ENCODE measurements around the gene CORO6. TPM values are rescaled to one million over a fixed set of nuclear protein-coding genes. Genes with fewer than 3 reads are reported as not detected.

The CORO6 gene
- total and polyA plus RNA-seq, 2 donors (not counting 1 experiment from before 2014, with no cell fraction given) = 1.4 to 4.0 TPM

- ATAC-seq (ENCODE audit: low read depth) = peak; percentile 50
- H3K4me2 ChIP-seq (replicated peaks; ENCODE audit: low read depth, low read length, poor library complexity, severe bottlenecking) = peak overlapping the region; percentile 99
- H3K79me2 ChIP-seq (ENCODE audit: control insufficient read depth, insufficient read depth, low read length) = peaks cover 30% of the 10 kb centered on the region
- Mint-ChIP-seq H3K4me3 (peak overlapping the region; percentile 91), H3K9me3 (ENCODE audit: insufficient read depth) (no peaks in the 10 kb centered on the region), H3K4me1 (peaks cover 50% of the 10 kb centered on the region), H3K27ac (peak overlapping the region; percentile 73), H3K27me3 (no peaks in the 10 kb centered on the region)
- H2AFZ ChIP-seq (ENCODE audit: insufficient read depth, low read depth, low read length, poor library complexity, severe bottlenecking) = peak overlapping the region; percentile 99
- no peak overlapping the region for H3K27ac ChIP-seq (ENCODE audit: low read length in 2 of 2)
- no peaks in the 10 kb centered on the region for H3K36me3 ChIP-seq (replicated peaks in 1 of 2; ENCODE audit: control extremely low read depth in 1 of 2, control insufficient read depth in 1 of 2, extremely low read depth in 1 of 2, insufficient read depth in 2 of 2, low read length in 1 of 2)
- POLR2A ChIA-PET = interaction anchor here (0.6 to 3.0 kb wide), 7 partner anchors 7 to 470 kb away, joined by 3 to 18 read pairs (median 5); partner anchors contain the start of gene TP53I13
- H3K4me3 ChIP-seq (ENCODE audit: control extremely low read depth in 1 of 5, extremely low read depth in 1 of 5, insufficient read depth in 1 of 5, low read depth in 2 of 5, low read length in 4 of 5) = peak overlapping the region in 4 of 5 experiments; percentile 31 to 75 (median 53)
- peak overlapping the region; percentile 85 for H3K9ac ChIP-seq (ENCODE audit: low read length)
- H4K20me1 ChIP-seq (ENCODE audit: control insufficient read depth, insufficient read depth, low read length, poor library complexity, severe bottlenecking) = peaks cover 14% of the 10 kb centered on the region
- TF ChIP-seq EZH2 (IDR thresholded peaks at IDR 0.05; ENCODE audit: borderline replicate concordance, insufficient read depth, low read depth, low read length, poor library complexity, severe bottlenecking) = no peak
- TF ChIP-seq CTCF (IDR thresholded peaks at IDR 0.05) = peak; percentile 97
- H3K27me3 ChIP-seq (replicated peaks in 1 of 4; ENCODE audit: control extremely low read depth in 1 of 4, control insufficient read depth in 3 of 4, insufficient read depth in 4 of 4, low read length in 3 of 4) = peaks cover 0 to 7% (median 2%) of the 10 kb centered on the region in 4 experiments
- H3K9me3 ChIP-seq (ENCODE audit: control extremely low read depth in 1 of 3, control insufficient read depth in 2 of 3, insufficient read depth in 1 of 3, low read length in 2 of 3) = peaks cover 0 to 2% (median 0%) of the 10 kb centered on the region in 3 donors
- CTCF ChIA-PET = interaction anchor here (0.6 to 4.7 kb wide), 32 partner anchors 8 to 503 kb away, joined by 3 to 126 read pairs (median 4); partner anchors contain the start of genes ABHD15 and TP53I13
- intact Hi-C loops (cut with micrococcal nuclease) = loop anchor here (1.0 to 5.0 kb wide), 3 partner anchors 12 to 170 kb away; no protein-coding TSS in a partner anchor
- H3K4me1 ChIP-seq (ENCODE audit: control insufficient read depth in 2 of 2, insufficient read depth in 2 of 2, low read length in 2 of 2) = peaks cover 50 to 60% of the 10 kb centered on the region in 2 donors
- DNase-seq = peak; percentile 82
- 30% methylated on average over 8 of the region's 25 CpGs for WGBS (ENCODE audit: insufficient coverage)
Observed at GRCh38 chr17:29591737-29592608, 30.7 kb downstream of the CORO6 start.
